ENCODE measurements around the gene DNPH1.

The DNPH1 gene

GRCh38 chr6:43178951-43179830 lies 50.1 kb downstream of the DNPH1 start:
- peaks cover 42 to 49% of the 10 kb centered on the region in 2 experiments for H3K36me3 ChIP-seq (ENCODE audit: control insufficient read depth in 1 of 2, insufficient read depth in 2 of 2, low read depth in 1 of 2, low read length in 2 of 2)
- no peaks in the 10 kb centered on the region for H3K9me3 ChIP-seq (ENCODE audit: control insufficient read depth, low read length)
- H2AFZ ChIP-seq (ENCODE audit: low read depth, low read length) = no peak overlapping the region
- H3K4me2 ChIP-seq (ENCODE audit: low read length, poor library complexity, severe bottlenecking) = no peak overlapping the region
- no peaks in the 10 kb centered on the region for H3K27me3 ChIP-seq (ENCODE audit: control insufficient read depth in 1 of 2, insufficient read depth in 1 of 2, low read length in 2 of 2)
- H2AK5ac ChIP-seq (ENCODE audit: low read length, severe bottlenecking) = no peak overlapping the region
- no peak for DNase-seq
- H2BK12ac ChIP-seq (ENCODE audit: low read length in 2 of 2) = no peak overlapping the region
- no peak overlapping the region for H2BK5ac ChIP-seq (ENCODE audit: low read depth, low read length, poor library complexity, severe bottlenecking)
- H4K8ac ChIP-seq (ENCODE audit: low read length) = no peak overlapping the region
- H3K9ac ChIP-seq (ENCODE audit: low read length) = no peak overlapping the region
- no peak overlapping the region for H3K23ac ChIP-seq (ENCODE audit: low read length in 2 of 2)
- no peak overlapping the region for H3K27ac ChIP-seq (ENCODE audit: low read length, poor library complexity, severe bottlenecking)
- peaks cover 34% of the 10 kb centered on the region for H3K79me1 ChIP-seq (replicated peaks; ENCODE audit: low read length, poor library complexity, severe bottlenecking)
- H4K91ac ChIP-seq (ENCODE audit: low read length) = no peak overlapping the region
- H3K4ac ChIP-seq (ENCODE audit: low read depth in 1 of 2, low read length in 2 of 2) = no peak overlapping the region
- H2BK120ac ChIP-seq (ENCODE audit: low read depth, low read length) = no peak overlapping the region
- 95% methylated on average over 20 of the region's 20 CpGs for WGBS
- no peak overlapping the region for H3K18ac ChIP-seq (ENCODE audit: low read depth in 1 of 2, low read length in 2 of 2)
- H3K4me3 ChIP-seq (ENCODE audit: insufficient read depth in 1 of 2, low read depth in 1 of 2, low read length in 2 of 2) = no peak overlapping the region
- H3K14ac ChIP-seq (ENCODE audit: low read length in 2 of 2) = no peak overlapping the region
- peaks cover 18% of the 10 kb centered on the region for H3K4me1 ChIP-seq (ENCODE audit: control insufficient read depth, insufficient read depth, low read depth, low read length)
- H2BK15ac ChIP-seq (ENCODE audit: low read depth, poor library complexity, severe bottlenecking) = no peak overlapping the region

GRCh38 chr6:43178150-43178549 lies 51.1 kb downstream of the DNPH1 start:
- WGBS = 93% methylated on average over 10 of the region's 12 CpGs

GRCh38 chr6:43176423-43176786 lies 52.9 kb downstream of the DNPH1 start:
- Histone ChIP-seq H3K79me1 (replicated peaks; ENCODE audit: low read length, poor library complexity, severe bottlenecking) (peaks cover 26% of the 10 kb centered on the region), H3K23ac (ENCODE audit: low read length in 2 of 2) (no peak overlapping the region), H2AK5ac (ENCODE audit: low read length, severe bottlenecking) (no peak overlapping the region), H3K9me3 (ENCODE audit: control insufficient read depth, low read length) (no peaks in the 10 kb centered on the region), H3K4me2 (ENCODE audit: low read length, poor library complexity, severe bottlenecking) (no peak overlapping the region), H2BK5ac (ENCODE audit: low read depth, low read length, poor library complexity, severe bottlenecking) (no peak overlapping the region), H3K9ac (ENCODE audit: low read length) (peak overlapping the region; percentile 94), H3K4ac (ENCODE audit: low read depth in 1 of 2, low read length in 2 of 2) (no peak overlapping the region), H4K91ac (ENCODE audit: low read length) (no peak overlapping the region), H3K27me3 (ENCODE audit: control insufficient read depth in 1 of 2, insufficient read depth in 1 of 2, low read length in 2 of 2) (no peaks in the 10 kb centered on the region), H4K8ac (ENCODE audit: low read length) (no peak overlapping the region), H2BK12ac (ENCODE audit: low read length in 2 of 2) (peak overlapping the region in 1 of 2 experiments; percentile 25), H2AFZ (ENCODE audit: low read depth, low read length) (no peak overlapping the region), H3K4me1 (ENCODE audit: control insufficient read depth, insufficient read depth, low read depth, low read length) (peaks cover 25% of the 10 kb centered on the region), H3K14ac (ENCODE audit: low read length in 2 of 2) (no peak overlapping the region), H3K18ac (ENCODE audit: low read depth in 1 of 2, low read length in 2 of 2) (no peak overlapping the region), H3K4me3 (ENCODE audit: insufficient read depth in 1 of 2, low read depth in 1 of 2, low read length in 2 of 2) (no peak overlapping the region), H3K36me3 (ENCODE audit: control insufficient read depth in 1 of 2, insufficient read depth in 2 of 2, low read depth in 1 of 2, low read length in 2 of 2) (peaks cover 40 to 52% of the 10 kb centered on the region in 2 experiments), H3K27ac (ENCODE audit: low read length, poor library complexity, severe bottlenecking) (no peak overlapping the region), H2BK15ac (ENCODE audit: low read depth, poor library complexity, severe bottlenecking) (no peak overlapping the region), H2BK120ac (ENCODE audit: low read depth, low read length) (no peak overlapping the region)
- DNase-seq = no peak
- 100% methylated on average over 4 of the region's 6 CpGs for WGBS

More at GRCh38 chr6:43178150-43178549, 51.1 kb downstream of the DNPH1 start:
- no peak overlapping the region for H3K9ac ChIP-seq (ENCODE audit: low read length)
- no peak overlapping the region for H2AK5ac ChIP-seq (ENCODE audit: low read length, severe bottlenecking)
- H3K79me1 ChIP-seq (replicated peaks; ENCODE audit: low read length, poor library complexity, severe bottlenecking) = peaks cover 31% of the 10 kb centered on the region
- H3K18ac ChIP-seq (ENCODE audit: low read depth in 1 of 2, low read length in 2 of 2) = no peak overlapping the region
- H3K4me1 ChIP-seq (ENCODE audit: control insufficient read depth, insufficient read depth, low read depth, low read length) = peaks cover 24% of the 10 kb centered on the region
- H3K36me3 ChIP-seq (ENCODE audit: control insufficient read depth in 1 of 2, insufficient read depth in 2 of 2, low read depth in 1 of 2, low read length in 2 of 2) = peaks cover 40 to 52% of the 10 kb centered on the region in 2 experiments
- H2BK15ac ChIP-seq (ENCODE audit: low read depth, poor library complexity, severe bottlenecking) = no peak overlapping the region
- H3K4me3 ChIP-seq (ENCODE audit: insufficient read depth in 1 of 2, low read depth in 1 of 2, low read length in 2 of 2) = no peak overlapping the region
- no peaks in the 10 kb centered on the region for H3K9me3 ChIP-seq (ENCODE audit: control insufficient read depth, low read length)
- DNase-seq = no peak
- no peak overlapping the region for H3K23ac ChIP-seq (ENCODE audit: low read length in 2 of 2)
- no peak overlapping the region for H2BK5ac ChIP-seq (ENCODE audit: low read depth, low read length, poor library complexity, severe bottlenecking)
- H3K27ac ChIP-seq (ENCODE audit: low read length, poor library complexity, severe bottlenecking) = no peak overlapping the region
- no peaks in the 10 kb centered on the region for H3K27me3 ChIP-seq (ENCODE audit: control insufficient read depth in 1 of 2, insufficient read depth in 1 of 2, low read length in 2 of 2)
- H3K14ac ChIP-seq (ENCODE audit: low read length in 2 of 2) = no peak overlapping the region
- H3K4me2 ChIP-seq (ENCODE audit: low read length, poor library complexity, severe bottlenecking) = no peak overlapping the region
- H2BK12ac ChIP-seq (ENCODE audit: low read length in 2 of 2) = no peak overlapping the region
- no peak overlapping the region for H3K4ac ChIP-seq (ENCODE audit: low read depth in 1 of 2, low read length in 2 of 2)
- no peak overlapping the region for H4K91ac ChIP-seq (ENCODE audit: low read length)
- no peak overlapping the region for H2BK120ac ChIP-seq (ENCODE audit: low read depth, low read length)
- H4K8ac ChIP-seq (ENCODE audit: low read length) = peak overlapping the region; percentile 13
- H2AFZ ChIP-seq (ENCODE audit: low read depth, low read length) = no peak overlapping the region

- no peak overlapping the region for H2AFZ ChIP-seq (ENCODE audit: low read depth, low read length)
- peak overlapping the region; percentile 63 for H4K91ac ChIP-seq (ENCODE audit: low read length)
- peak overlapping the region in 1 of 2 experiments; percentile 25 for H2BK12ac ChIP-seq (ENCODE audit: low read length in 2 of 2)
- H2BK120ac ChIP-seq (ENCODE audit: low read depth, low read length) = no peak overlapping the region
- no peaks in the 10 kb centered on the region for H3K9me3 ChIP-seq (ENCODE audit: control insufficient read depth, low read length)
- no peak overlapping the region for H2BK5ac ChIP-seq (ENCODE audit: low read depth, low read length, poor library complexity, severe bottlenecking)
- no peaks in the 10 kb centered on the region for H3K27me3 ChIP-seq (ENCODE audit: control insufficient read depth in 1 of 2, insufficient read depth in 1 of 2, low read length in 2 of 2)
- no peak overlapping the region for H4K8ac ChIP-seq (ENCODE audit: low read length)
- H3K4me3 ChIP-seq (ENCODE audit: insufficient read depth in 1 of 2, low read depth in 1 of 2, low read length in 2 of 2) = no peak overlapping the region
- DNase-seq = no peak
- peak overlapping the region; percentile 94 for H3K9ac ChIP-seq (ENCODE audit: low read length)
- no peak overlapping the region for H3K18ac ChIP-seq (ENCODE audit: low read depth in 1 of 2, low read length in 2 of 2)
- H3K79me1 ChIP-seq (replicated peaks; ENCODE audit: low read length, poor library complexity, severe bottlenecking) = peaks cover 26% of the 10 kb centered on the region
- H2BK15ac ChIP-seq (ENCODE audit: low read depth, poor library complexity, severe bottlenecking) = no peak overlapping the region
- peaks cover 40 to 48% of the 10 kb centered on the region in 2 experiments for H3K36me3 ChIP-seq (ENCODE audit: control insufficient read depth in 1 of 2, insufficient read depth in 2 of 2, low read depth in 1 of 2, low read length in 2 of 2)
- H3K14ac ChIP-seq (ENCODE audit: low read length in 2 of 2) = no peak overlapping the region
- H3K27ac ChIP-seq (ENCODE audit: low read length, poor library complexity, severe bottlenecking) = no peak overlapping the region
- no peak overlapping the region for H2AK5ac ChIP-seq (ENCODE audit: low read length, severe bottlenecking)
- peaks cover 25% of the 10 kb centered on the region for H3K4me1 ChIP-seq (ENCODE audit: control insufficient read depth, insufficient read depth, low read depth, low read length)
- no peak overlapping the region for H3K23ac ChIP-seq (ENCODE audit: low read length in 2 of 2)
- no peak overlapping the region for H3K4me2 ChIP-seq (ENCODE audit: low read length, poor library complexity, severe bottlenecking)
- 97% methylated on average over 11 of the region's 11 CpGs for WGBS
- no peak overlapping the region for H3K4ac ChIP-seq (ENCODE audit: low read depth in 1 of 2, low read length in 2 of 2)
Measured at GRCh38 chr6:43175676-43176422, 53.4 kb downstream of the DNPH1 start.

Data from mesenchymal stem cell (in vitro differentiated cells and primary cell).